ENCODE measurements around the gene TEKT5.

DNA sequence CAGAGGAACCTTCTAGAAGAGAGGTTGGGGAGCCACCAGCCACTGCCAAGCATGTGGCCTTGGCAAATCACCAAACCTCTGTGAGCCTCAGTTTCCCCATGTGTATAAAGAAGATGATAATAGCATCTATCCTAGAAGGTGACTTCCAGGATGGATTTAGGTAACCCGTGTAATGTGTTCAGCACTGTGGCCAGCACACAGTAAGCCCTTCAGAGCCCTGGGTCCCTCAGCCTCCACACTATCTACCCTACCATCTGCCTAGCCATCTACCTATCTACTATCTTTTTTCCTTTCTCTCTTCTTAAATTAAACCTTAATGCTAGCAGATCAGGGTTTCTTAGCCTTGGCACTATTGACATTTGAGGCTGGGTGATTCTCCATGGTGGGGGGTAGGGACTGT is 33.0 kb downstream of the TEKT5 start:
- TF ChIP-seq EZH2phosphoT487 (IDR thresholded peaks at IDR 0.05; ENCODE audit: low read length) (no peak), EZH2 (optimal IDR thresholded peaks at IDR 0.05; ENCODE audit: low read depth, low read length) (no peak)
- TF ChIP-seq, protein P1, sequence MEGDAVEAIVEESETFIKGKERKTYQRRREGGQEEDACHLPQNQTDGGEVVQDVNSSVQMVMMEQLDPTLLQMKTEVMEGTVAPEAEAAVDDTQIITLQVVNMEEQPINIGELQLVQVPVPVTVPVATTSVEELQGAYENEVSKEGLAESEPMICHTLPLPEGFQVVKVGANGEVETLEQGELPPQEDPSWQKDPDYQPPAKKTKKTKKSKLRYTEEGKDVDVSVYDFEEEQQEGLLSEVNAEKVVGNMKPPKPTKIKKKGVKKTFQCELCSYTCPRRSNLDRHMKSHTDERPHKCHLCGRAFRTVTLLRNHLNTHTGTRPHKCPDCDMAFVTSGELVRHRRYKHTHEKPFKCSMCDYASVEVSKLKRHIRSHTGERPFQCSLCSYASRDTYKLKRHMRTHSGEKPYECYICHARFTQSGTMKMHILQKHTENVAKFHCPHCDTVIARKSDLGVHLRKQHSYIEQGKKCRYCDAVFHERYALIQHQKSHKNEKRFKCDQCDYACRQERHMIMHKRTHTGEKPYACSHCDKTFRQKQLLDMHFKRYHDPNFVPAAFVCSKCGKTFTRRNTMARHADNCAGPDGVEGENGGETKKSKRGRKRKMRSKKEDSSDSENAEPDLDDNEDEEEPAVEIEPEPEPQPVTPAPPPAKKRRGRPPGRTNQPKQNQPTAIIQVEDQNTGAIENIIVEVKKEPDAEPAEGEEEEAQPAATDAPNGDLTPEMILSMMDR (IDR thresholded peaks at IDR 0.05; ENCODE audit: low read length): no peak
